ENCODE data around the gene STXBP5L.

DNA sequence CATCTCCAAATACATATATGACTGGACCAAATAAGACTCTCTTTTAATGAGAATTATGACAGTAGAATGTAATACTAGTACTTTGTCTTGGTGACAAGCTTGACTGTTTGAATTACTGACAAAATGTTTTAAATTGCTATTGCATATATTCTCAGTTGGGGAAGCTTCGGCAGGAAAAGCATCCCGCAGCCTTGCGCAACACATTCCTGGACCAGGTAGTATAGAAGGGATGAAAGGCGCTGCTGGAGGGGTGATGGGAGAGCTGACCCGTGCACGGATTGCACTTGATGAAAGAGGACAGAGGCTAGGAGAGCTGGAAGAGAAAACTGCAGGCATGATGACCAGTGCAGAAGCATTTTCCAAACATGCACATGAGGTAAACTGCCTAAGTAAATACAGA, 510.2 kb downstream of the STXBP5L start:
- TF ChIP-seq, protein P1, sequence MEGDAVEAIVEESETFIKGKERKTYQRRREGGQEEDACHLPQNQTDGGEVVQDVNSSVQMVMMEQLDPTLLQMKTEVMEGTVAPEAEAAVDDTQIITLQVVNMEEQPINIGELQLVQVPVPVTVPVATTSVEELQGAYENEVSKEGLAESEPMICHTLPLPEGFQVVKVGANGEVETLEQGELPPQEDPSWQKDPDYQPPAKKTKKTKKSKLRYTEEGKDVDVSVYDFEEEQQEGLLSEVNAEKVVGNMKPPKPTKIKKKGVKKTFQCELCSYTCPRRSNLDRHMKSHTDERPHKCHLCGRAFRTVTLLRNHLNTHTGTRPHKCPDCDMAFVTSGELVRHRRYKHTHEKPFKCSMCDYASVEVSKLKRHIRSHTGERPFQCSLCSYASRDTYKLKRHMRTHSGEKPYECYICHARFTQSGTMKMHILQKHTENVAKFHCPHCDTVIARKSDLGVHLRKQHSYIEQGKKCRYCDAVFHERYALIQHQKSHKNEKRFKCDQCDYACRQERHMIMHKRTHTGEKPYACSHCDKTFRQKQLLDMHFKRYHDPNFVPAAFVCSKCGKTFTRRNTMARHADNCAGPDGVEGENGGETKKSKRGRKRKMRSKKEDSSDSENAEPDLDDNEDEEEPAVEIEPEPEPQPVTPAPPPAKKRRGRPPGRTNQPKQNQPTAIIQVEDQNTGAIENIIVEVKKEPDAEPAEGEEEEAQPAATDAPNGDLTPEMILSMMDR (IDR thresholded peaks at IDR 0.05; ENCODE audit: poor library complexity, severe bottlenecking) = no peak
- TF ChIP-seq POLR2AphosphoS5 (IDR thresholded peaks at IDR 0.05) = no peak
